Caco-2 (cell line): ENCODE results near the gene ZNF766. TPM values are rescaled to one million over a fixed set of nuclear protein-coding genes. Genes with fewer than 3 reads are reported as not detected.

Experiments
- BruUV-seq: library from RNA; stranded (reverse); fragments of 400-500 nt; replicated peaks from 2 replicates; lab custom pipeline; 2021; lab: Mats Ljungman, UMichigan
- CTCF ChIA-PET: fragments of 300-600 bp; sonication (Branson Sonifier 250); formaldehyde crosslinking; loops from one replicate; lab custom pipeline; 2022; ENCODE audit warnings: antibody characterized with exemption; lab: Charles Lee
- POLR2A ChIA-PET: fragments of 300-600 bp; sonication (Branson Sonifier 250); formaldehyde crosslinking; loops from one replicate; lab custom pipeline; 2022; ENCODE audit warnings: antibody characterized with exemption; lab: Charles Lee
- DNase-seq, 2 experiments: peaks; one replicate each; pipeline versions ENCODE4 v3.0.0 to v3.0.0-alpha.2; 2020 to 2022
- H3K27me3 ChIP-seq: replicated peaks from 2 replicates; pipeline ENCODE4 v1.6.0; 2011; ENCODE audit warnings: low read length; ENCODE audit not compliant: control insufficient read depth, insufficient read depth
- H3K36me3 ChIP-seq: 2 replicates; pipeline ENCODE4 v1.5.1; 2011; ENCODE audit warnings: low read length; ENCODE audit not compliant: control insufficient read depth, insufficient read depth
- H3K4me1 ChIP-seq: fragments of 250-450 bp; sonication (Bioruptor Pico); 2 replicates; pipeline ENCODE4 v1.5.1; 2020; ENCODE audit warnings: mild to moderate bottlenecking
- H3K4me3 ChIP-seq: 2 replicates; pipeline ENCODE4 v1.5.1; 2011; ENCODE audit warnings: low read depth, mild to moderate bottlenecking, control low read depth, low read length
- H3K9me3 ChIP-seq: fragments of 250-450 bp; sonication (Bioruptor Pico); 2 replicates; pipeline ENCODE4 v1.5.1; 2020; ENCODE audit warnings: mild to moderate bottlenecking, moderate library complexity
- H3K27ac Mint-ChIP-seq: one replicate; pipeline ENCODE4 v1.8.0; 2022; ENCODE audit warnings: mixed read lengths; ENCODE audit not compliant: unreplicated experiment
- H3K27me3 Mint-ChIP-seq: one replicate; pipeline ENCODE4 v1.8.0; 2022; ENCODE audit warnings: mixed read lengths; ENCODE audit not compliant: insufficient read depth, unreplicated experiment
- H3K36me3 Mint-ChIP-seq: one replicate; pipeline ENCODE4 v1.8.0; 2022; ENCODE audit warnings: mild to moderate bottlenecking, mixed read lengths; ENCODE audit not compliant: insufficient read depth, unreplicated experiment
- H3K4me1 Mint-ChIP-seq: one replicate; pipeline ENCODE4 v1.8.0; 2022; ENCODE audit warnings: low read depth, mixed read lengths; ENCODE audit not compliant: unreplicated experiment
- H3K4me3 Mint-ChIP-seq: one replicate; pipeline ENCODE4 v1.8.0; 2022; ENCODE audit warnings: mild to moderate bottlenecking, moderate library complexity, mixed read lengths; ENCODE audit not compliant: unreplicated experiment
- H3K9me3 Mint-ChIP-seq: one replicate; pipeline ENCODE4 v1.8.0; 2022; ENCODE audit warnings: mixed read lengths; ENCODE audit not compliant: unreplicated experiment
- CTCF ChIP-seq, 2 experiments: fragments of 200-600 bp in 1 of 2; IDR thresholded peaks; 1 replicate in 1 of 2; 2 replicates in 1 of 2; pipeline versions ENCODE4 v1.5.1 to v1.8.0; 2011 to 2022; ENCODE audit warnings: antibody characterized with exemption in 1 of 2, control low read depth in 1 of 2, inconsistent platforms in 1 of 2, low read depth in 1 of 2, low read length in 1 of 2, mild to moderate bottlenecking in 1 of 2, moderate library complexity in 1 of 2; ENCODE audit not compliant: insufficient read depth in 1 of 2, severe bottlenecking in 1 of 2, unreplicated experiment in 1 of 2
- intact Hi-C: fragments of 100-400 bp; cut with micrococcal nuclease; formaldehyde crosslinking; loops from one replicate; pipeline ENCODE4 v1.10.0; 2022; ENCODE audit not compliant: unreplicated experiment
- total RNA-seq: library from RNA; stranded (reverse); gene quantifications from 2 replicates; pipeline ENCODE4 v1.2.3, GENCODE V29; 2022

The ZNF766 gene
- total RNA-seq, 1 experiment from 2014 or later: 12.1 TPM

GRCh38 chr19:52270266-52270885 is 989 bp downstream of the ZNF766 start:
- H3K9me3 Mint-ChIP-seq: peaks cover 41% of the 10 kb centered on the region
- CTCF ChIA-PET: no interaction called here
- no peaks in the 10 kb centered on the region for H3K27me3 Mint-ChIP-seq
- H3K27ac Mint-ChIP-seq: peak overlapping the region; percentile 82
- peak overlapping the region; percentile 83 for H3K4me3 Mint-ChIP-seq
- POLR2A ChIA-PET: no interaction called here
- H3K9me3 ChIP-seq: peaks cover 2% of the 10 kb centered on the region
- peaks cover 3% of the 10 kb centered on the region for H3K36me3 ChIP-seq
- H3K36me3 Mint-ChIP-seq: peaks cover 48% of the 10 kb centered on the region
- no TSS peak for BruUV-seq
- intact Hi-C loops: no loop called here
- no peaks in the 10 kb centered on the region for H3K27me3 ChIP-seq
- H3K4me3 ChIP-seq: peak overlapping the region; percentile 53
- DNase-seq: peak in 1 of 2 experiments; percentile 12
- no peaks in the 10 kb centered on the region for H3K4me1 ChIP-seq
- peaks cover 11% of the 10 kb centered on the region for H3K4me1 Mint-ChIP-seq
- TF ChIP-seq CTCF (IDR thresholded peaks at IDR 0.05; ENCODE audit: insufficient read depth in 1 of 2, low read depth in 1 of 2, low read length in 1 of 2, severe bottlenecking in 1 of 2, unreplicated experiment in 1 of 2): no peak

- H3K27me3 ChIP-seq: no peaks in the 10 kb centered on the region
- Mint-ChIP-seq H3K27me3 (no peaks in the 10 kb centered on the region), H3K4me1 (peaks cover 11% of the 10 kb centered on the region), H3K9me3 (peaks cover 50% of the 10 kb centered on the region), H3K36me3 (peaks cover 65% of the 10 kb centered on the region), H3K4me3 (no peak overlapping the region), H3K27ac (no peak overlapping the region)
- H3K4me1 ChIP-seq: no peaks in the 10 kb centered on the region; the same call in 1 of the 2 replicates
- no TSS peak for BruUV-seq
- peaks cover 3% of the 10 kb centered on the region for H3K36me3 ChIP-seq
- DNase-seq: no peak
- H3K9me3 ChIP-seq: peaks cover 3% of the 10 kb centered on the region
- CTCF ChIA-PET: no interaction called here
- POLR2A ChIA-PET: no interaction called here
- no peak for TF ChIP-seq CTCF (IDR thresholded peaks at IDR 0.05; ENCODE audit: insufficient read depth in 1 of 2, low read depth in 1 of 2, low read length in 1 of 2, severe bottlenecking in 1 of 2, unreplicated experiment in 1 of 2)
- intact Hi-C loops: no loop called here
- H3K4me3 ChIP-seq: no peak overlapping the region
Measured at GRCh38 chr19:52273301-52273700, 3.9 kb downstream of the ZNF766 start.

GRCh38 chr19:52274191-52274590 is 4.8 kb downstream of the ZNF766 start:
- H3K27me3 Mint-ChIP-seq: no peaks in the 10 kb centered on the region
- Histone ChIP-seq H3K27me3 (no peaks in the 10 kb centered on the region), H3K36me3 (peaks cover 3% of the 10 kb centered on the region), H3K9me3 (peaks cover 11% of the 10 kb centered on the region), H3K4me3 (no peak overlapping the region), H3K4me1 (no peaks in the 10 kb centered on the region; the same call in 1 of the 2 replicates)
- TF ChIP-seq CTCF (IDR thresholded peaks at IDR 0.05; ENCODE audit: insufficient read depth in 1 of 2, low read depth in 1 of 2, low read length in 1 of 2, severe bottlenecking in 1 of 2, unreplicated experiment in 1 of 2): no peak
- intact Hi-C loops: no loop called here
- ChIA-PET POLR2A (no interaction called here), CTCF (no interaction called here)
- H3K4me3 Mint-ChIP-seq: no peak overlapping the region
- H3K9me3 Mint-ChIP-seq: peaks cover 58% of the 10 kb centered on the region
- H3K4me1 Mint-ChIP-seq: peaks cover 11% of the 10 kb centered on the region
- no peak for DNase-seq
- peaks cover 69% of the 10 kb centered on the region for H3K36me3 Mint-ChIP-seq
- no peak overlapping the region for H3K27ac Mint-ChIP-seq
- no TSS peak for BruUV-seq
